Right forelimb (tissue), 1 donor: ENCODE measurements around the gene FAAH.
A peak's percentile ranks its signal among the peaks of the same experiment; 100 is the strongest.
"Not testable (repeated sequence)": the region's sequence is repeated elsewhere in the genome, so short reads cannot be mapped to it uniquely, and the experiment has no call there.

Experiments used
- DNase-seq: peaks from one replicate; pipeline ENCODE4 v3.0.0-alpha.2; 2018

Gene FAAH

GRCh38 chr1:46394108-46394871 is at the start of gene FAAH:
Gene FAAH, plus strand, starts transcription at chr1:46394317. Its CDS starts 32 bp downstream, at chr1:46394349.
- DNase-seq, result peak; percentile 78

DNA sequence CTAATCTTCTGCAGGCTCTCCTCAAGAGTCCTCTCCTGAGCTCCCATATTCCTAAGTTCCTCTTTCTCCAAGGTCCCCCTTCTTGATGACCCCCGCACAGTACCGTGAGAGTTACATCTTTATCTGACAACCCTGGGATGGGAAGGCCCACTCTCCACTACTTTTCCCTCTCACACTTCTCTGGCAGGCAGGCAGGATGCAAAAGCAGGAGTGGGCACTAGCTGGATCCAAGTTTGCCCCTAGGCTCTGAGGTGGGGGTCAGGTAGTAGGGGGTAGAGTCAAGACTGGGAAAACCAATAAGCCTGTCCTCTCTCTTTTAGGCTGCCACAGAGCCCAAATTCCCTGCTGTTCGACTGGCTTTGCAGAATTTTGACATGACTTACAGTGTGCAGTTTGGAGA is 49.6 kb upstream of the FAAH start:
- DNase-seq, result no peak

DNA sequence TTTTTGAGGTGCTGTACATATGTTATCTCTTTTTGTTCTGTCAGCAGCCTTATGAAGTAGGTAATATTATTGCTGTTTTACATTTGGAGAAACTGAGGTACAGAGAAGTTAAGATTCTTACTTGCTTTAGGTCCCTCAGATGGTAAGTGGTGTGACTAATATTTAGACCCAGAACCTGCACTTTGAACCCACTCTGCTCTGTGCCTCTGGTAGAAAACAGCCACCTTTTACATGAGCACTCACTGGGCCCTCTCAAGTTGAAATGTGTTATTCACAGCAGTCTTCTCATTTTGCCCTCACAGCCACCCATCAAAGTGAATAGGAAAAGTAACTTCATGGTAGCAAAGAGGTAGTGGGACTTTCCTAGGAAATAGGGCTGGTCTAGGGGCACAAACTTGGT is 48.8 kb upstream of the FAAH start:
- no peak for DNase-seq

DNA sequence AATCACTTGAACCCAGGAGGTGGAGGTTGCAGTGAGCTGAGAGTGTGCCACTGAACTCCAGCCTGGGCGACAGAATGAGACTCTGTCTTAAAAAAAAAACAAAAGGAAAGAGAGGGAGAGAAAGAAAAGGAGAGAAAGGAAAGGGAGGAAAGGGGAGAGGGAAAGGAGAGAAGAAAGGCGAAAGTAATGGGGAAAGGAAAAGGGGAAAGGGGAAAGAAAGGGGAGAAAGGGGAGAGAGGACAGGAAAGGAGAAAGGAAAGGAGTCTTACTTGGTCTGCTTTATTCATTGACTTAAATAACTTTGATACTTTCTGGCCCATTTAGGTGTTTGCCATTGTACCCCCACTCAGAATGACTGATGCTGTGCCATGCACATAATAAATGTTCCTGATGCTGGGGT is 41.8 kb upstream of the FAAH start:
- no peak for DNase-seq

GRCh38 chr1:46355920-46356319 is 38.2 kb upstream of the FAAH start:
- DNase-seq, result not testable (repeated sequence)

- no peak for DNase-seq
Observed at GRCh38 chr1:46362158-46362557, 32.0 kb upstream of the FAAH start.

DNA sequence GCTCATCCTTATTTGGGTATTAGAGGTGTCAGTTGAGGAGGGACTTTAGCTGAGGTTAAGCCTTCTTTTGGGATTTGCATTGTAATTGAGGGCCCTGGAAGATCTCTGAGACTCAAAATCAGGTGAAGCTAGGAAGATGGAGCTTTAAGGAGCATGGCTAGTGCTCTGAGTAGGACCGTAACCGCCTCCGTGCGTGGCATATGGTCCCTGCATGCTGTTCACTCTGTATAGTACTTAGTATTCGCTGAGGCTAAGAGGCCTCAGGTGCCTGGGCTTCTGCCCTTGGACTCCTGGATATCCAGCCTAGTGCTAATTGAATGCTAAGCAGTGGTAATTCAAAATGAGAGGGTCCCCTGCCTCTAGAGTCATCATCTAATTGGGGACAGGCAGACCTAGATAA is 31.0 kb upstream of the FAAH start:
- DNase-seq, result no peak

- no peak for DNase-seq
Observed at GRCh38 chr1:46364612-46365011, 29.5 kb upstream of the FAAH start.

DNA sequence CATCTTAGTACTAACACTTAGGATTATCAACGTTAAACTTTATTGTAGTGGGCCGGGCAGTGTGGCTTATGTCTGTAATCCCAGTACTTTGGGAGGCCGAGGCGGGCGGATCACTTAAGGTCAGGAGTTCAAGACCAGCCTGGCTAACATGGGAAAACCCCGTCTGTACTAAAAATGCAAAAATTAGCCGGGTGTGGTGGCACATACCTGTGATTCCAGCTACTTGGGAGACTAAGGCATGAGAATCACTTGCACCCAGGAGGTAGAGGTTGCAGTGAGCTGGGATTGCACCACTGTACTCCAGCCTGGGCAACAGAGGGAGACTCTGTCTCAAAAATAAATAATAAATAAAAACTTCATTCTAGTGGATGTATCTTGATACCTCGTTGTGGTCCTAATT is 28.3 kb upstream of the FAAH start:
- DNase-seq, result not testable (repeated sequence)

GRCh38 chr1:46367072-46367471 is 27.0 kb upstream of the FAAH start:
- DNase-seq, result no peak

DNA sequence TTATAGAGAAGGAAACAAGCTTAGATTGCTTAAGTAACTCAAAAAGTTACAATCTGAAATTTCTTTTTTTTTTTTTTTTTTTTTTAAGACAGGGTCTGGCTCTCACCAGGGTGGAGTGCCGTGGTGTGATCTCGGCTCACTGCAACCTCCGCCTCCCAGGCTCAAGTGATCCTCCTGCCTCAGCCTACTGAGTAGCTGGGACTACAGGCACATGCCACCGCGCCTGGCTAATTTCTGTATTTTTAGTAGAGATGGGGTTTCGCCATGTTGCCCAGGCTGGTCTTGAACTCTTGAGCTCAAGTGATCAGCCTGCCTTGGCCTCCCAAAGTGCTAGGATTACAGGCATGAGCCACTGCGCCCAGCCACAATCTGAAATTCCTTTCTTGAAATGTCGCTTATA is 26.4 kb upstream of the FAAH start:
- not testable (repeated sequence) for DNase-seq

DNA sequence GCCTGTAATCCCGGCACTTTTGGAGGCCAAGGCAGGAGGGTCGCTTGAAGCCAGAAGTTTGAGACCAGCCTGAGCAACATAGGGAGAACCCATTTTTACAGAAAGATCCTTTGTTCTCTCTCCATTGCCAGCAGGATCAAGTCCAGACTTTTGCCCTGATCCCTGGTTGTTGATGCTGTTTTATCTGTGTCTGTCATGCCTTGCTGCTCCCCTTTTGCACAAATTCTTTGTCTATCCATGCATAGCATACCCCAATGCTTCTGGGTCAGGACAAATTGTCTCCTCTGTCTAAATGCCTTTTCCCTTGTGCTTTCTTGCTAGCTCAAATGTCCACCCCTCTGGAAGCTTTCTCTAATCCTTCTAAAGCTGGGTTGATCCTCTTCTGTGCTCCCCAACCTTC is 25.3 kb upstream of the FAAH start:
- no peak for DNase-seq

- DNase-seq, result no peak
Observed at GRCh38 chr1:46369542-46370213, 24.4 kb upstream of the FAAH start.

GRCh38 chr1:46370214-46370633 is 23.9 kb upstream of the FAAH start:
- no peak for DNase-seq

- no peak for DNase-seq
Observed at GRCh38 chr1:46372431-46372830, 21.7 kb upstream of the FAAH start.

DNA sequence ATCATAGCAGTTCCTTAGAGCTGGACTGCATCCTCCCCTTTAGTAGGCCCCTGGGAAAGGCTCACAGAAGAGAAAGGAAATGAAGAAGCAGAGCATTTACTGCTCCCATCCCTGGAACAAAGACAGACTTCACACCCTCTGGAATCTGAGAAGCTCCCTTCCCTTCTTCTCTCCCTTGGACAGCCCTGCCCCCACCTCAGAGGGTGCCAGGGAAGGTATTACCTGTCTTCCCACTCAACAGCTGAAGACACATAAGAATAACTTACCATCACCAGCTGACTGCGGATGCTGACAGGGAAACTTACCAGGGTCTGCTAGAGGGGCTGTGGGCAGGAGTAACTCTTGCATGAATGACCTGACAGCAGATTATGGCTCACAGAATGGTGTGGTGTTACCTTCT is 14.1 kb upstream of the FAAH start:
- DNase-seq, result no peak

GRCh38 chr1:46380508-46380907 is 13.6 kb upstream of the FAAH start:
- DNase-seq, result no peak

DNA sequence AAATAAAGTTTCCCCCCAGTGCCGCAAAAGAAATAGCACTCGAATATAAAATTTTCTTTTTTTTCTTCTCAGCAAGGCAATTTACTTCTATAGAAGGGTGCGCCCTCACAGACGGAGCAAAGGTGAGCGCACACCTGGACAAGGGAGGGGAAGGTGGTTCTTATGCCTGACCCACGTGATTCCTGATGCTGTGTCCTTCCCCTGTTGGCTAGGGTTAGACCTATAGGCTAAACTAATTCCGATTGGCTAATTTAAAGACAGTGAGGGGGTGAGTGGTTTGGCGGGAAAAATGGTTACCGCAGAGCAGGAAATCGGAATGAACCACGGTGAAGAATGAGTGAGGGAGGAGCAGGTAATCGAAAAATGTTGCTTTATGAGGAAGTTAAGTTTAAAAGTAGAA is 607 bp upstream of the FAAH start:
- DNase-seq, result no peak

DNA sequence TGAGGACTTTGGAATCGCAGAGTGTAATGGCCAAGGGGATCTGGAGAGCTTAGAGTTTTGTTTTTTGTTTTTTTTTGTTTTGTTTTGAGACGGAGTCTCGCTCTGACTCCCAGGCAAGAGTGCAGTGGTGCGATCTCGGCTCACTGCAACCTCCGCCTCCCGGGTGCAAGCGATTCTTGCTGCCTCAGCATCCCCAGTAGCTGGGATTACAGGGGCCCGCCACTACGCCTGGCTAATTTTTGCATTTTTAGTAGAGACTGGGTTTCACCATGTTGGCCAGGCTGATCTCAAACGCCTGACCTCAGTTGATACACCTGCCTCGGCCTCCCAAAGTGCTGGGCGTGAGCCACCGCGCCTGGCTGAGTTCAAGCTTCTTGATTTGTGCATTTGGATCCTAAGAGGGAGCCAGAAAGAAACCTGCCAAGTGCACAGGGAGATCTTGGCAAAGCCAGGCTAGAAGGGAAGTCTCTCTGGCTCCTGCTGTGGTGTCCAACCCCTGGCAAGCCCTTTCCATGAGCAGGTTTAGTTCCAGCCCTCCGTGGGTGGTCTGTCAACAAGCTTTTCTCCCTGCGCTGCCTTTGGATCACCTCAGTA is 852 bp downstream of the FAAH start:
- DNase-seq, result peak; percentile 54

DNA sequence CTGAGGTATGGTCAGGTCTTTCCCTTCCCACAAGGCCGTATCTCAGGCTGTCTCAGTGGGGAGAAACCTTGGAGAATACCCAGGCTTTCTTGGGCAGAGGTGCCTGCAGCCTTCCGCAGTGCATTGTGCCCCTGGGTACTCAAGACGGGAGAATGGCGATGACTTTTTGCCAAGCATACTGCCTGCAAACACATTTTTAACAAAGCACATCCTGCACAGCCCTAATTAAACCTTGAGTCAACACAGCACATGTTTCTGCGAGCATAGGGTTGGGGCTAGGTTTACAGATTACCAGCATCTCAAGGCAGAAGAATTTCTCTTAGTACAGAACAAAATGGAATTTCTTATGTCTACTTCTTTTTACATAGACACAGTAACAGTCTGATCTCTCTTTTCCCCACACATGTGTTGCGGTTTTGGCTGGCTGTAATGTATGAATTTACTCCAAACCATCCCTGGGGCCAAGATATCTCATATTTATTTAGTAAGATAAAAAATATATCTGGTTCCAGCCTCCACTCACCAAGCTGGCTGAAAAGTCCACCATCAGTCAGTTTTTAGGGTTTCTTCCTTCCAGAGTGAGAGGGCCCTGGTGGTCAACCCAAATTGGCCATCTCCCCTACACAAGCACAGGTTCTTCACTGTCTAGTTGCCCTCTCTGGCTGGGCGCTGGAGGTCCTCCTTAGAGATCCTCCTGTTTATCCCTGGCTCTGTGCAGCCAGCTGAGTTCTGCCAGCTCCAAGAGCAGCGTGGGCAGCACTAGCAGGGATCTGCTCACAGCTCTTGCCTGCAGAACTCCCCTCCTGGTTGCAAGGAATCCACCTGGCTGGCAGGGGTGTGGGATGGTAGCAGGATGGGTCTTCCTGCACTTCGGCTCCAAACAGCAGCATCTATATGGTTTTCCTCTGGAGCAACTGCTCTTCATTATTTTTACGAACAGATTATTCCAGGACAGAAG is 2.6 kb downstream of the FAAH start:
- DNase-seq, result no peak

- no peak for DNase-seq
Observed at GRCh38 chr1:46399307-46399706, 5.2 kb downstream of the FAAH start.

DNA sequence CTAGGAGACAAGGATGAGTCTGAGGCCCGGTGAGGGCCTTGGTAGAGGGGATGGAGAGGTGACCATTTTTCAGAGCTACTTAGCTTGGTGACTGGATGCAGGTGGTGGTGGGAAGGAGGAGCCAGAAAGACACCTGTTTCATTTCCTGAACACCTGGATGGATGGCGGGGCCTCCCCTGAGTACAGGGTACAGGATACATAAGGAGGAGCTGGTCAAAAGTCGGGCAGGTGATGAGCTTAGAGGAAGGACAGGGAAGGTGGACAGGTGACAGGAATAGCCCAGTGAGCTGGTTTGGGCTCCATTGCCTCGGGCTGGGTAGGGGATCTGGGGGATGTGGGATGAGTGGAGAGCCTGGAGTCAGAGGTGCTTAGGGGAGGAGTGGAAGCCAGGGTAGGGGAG is 6.3 kb downstream of the FAAH start:
- DNase-seq, result no peak
